HCT116 (cell line): ENCODE results near the gene TULP3. TPM values are rescaled to one million over a fixed set of nuclear protein-coding genes. Genes with fewer than 3 reads are reported as not detected.
A peak's percentile ranks its signal among the peaks of the same experiment; 100 is the strongest.

Source experiments
- ATAC-seq: fragments of 200-7000 bp; cut with Tn5 transposase; 2 replicates; pipeline ENCODE4 v1.9.1; 2020; ENCODE audit warnings: mild to moderate bottlenecking, moderate library complexity
- BruUV-seq: library from RNA; stranded (reverse); fragments of 400-500 nt; replicated peaks from 2 replicates; lab custom pipeline; 2021; lab: Mats Ljungman, UMichigan
- CTCF ChIA-PET: fragments of 300-600 bp; sonication (Branson Sonifier 250); formaldehyde crosslinking; loops from one replicate; lab custom pipeline; 2021; ENCODE audit warnings: antibody characterized with exemption; lab: Charles Lee
- POLR2A ChIA-PET: fragments of 300-600, 350-600 bp; sonication (Branson Sonifier 250); formaldehyde crosslinking; loops from one replicate; lab custom pipeline; 2021; ENCODE audit warnings: antibody characterized with exemption; lab: Charles Lee
- RAD21 ChIA-PET, 2 experiments: fragments of 300-600 bp; sonication (Branson Sonifier 250); formaldehyde crosslinking; loops; one replicate each; lab custom pipeline; 2023; ENCODE audit warnings: low total read pairs in 2 of 2; ENCODE audit not compliant: uncharacterized antibody in 2 of 2, unreplicated experiment in 2 of 2, low non-redundant PET in 1 of 2; lab: Charles Lee
- DNase-seq: peaks from one replicate; pipeline ENCODE4 v3.0.0-alpha.2; 2010; ENCODE audit warnings: low read depth, low spot score
- H2AFZ ChIP-seq: fragments of 200-600 bp; shearing (Covaris generic), sonication (generic); 2 replicates; pipeline ENCODE4 v1.6.1; 2017; ENCODE audit warnings: low read depth, mixed run types, mixed read lengths, antibody characterized with exemption, low read length; ENCODE audit not compliant: poor library complexity, severe bottlenecking
- H3K27ac ChIP-seq: 2 replicates; pipeline ENCODE4 v1.5.1; 2012; ENCODE audit warnings: low read depth, low read length
- H3K27me3 ChIP-seq: fragments of 200-600 bp; sonication (generic); 2 replicates; pipeline ENCODE4 v1.6.1; 2016; ENCODE audit warnings: mixed run types, low read length, mixed read lengths; ENCODE audit not compliant: insufficient read depth
- H3K36me3 ChIP-seq, 2 experiments: fragments of 200-500 bp in 1 of 2; fragments of 200-600 bp in 1 of 2; sonication (Bioruptor generic) in 1 of 2; sonication (generic) in 1 of 2; 2 replicates each; pipeline versions ENCODE4 v1.5.1 to v1.6.1; 2014 to 2016; ENCODE audit warnings: low read length in 2 of 2, inconsistent platforms in 1 of 2, mixed read lengths in 1 of 2, mixed run types in 1 of 2; ENCODE audit not compliant: insufficient read depth in 2 of 2, control insufficient read depth in 1 of 2
- H3K4me1 ChIP-seq, 2 experiments: fragments of 200-600 bp in 1 of 2; sonication (generic) in 1 of 2; 2 replicates each; pipeline versions ENCODE4 v1.5.1 to v1.6.1; 2012 to 2017; ENCODE audit warnings: low read length in 2 of 2, inconsistent platforms in 1 of 2, mild to moderate bottlenecking in 1 of 2, mixed read lengths in 1 of 2, mixed run types in 1 of 2, moderate library complexity in 1 of 2; ENCODE audit not compliant: insufficient read depth in 2 of 2, control insufficient read depth in 1 of 2
- H3K4me2 ChIP-seq: fragments of 200-600 bp; sonication (generic); 2 replicates; pipeline ENCODE4 v1.6.1; 2017; ENCODE audit warnings: mixed run types, low read length, mixed read lengths
- H3K4me3 ChIP-seq, 2 experiments: fragments of 200-600 bp in 1 of 2; sonication (generic) in 1 of 2; replicated peaks in 1 of 2; 2 replicates each; pipeline ENCODE4 v1.5.1; 2011 to 2016; ENCODE audit warnings: low read length in 2 of 2, control low read depth in 1 of 2, low read depth in 1 of 2, mild to moderate bottlenecking in 1 of 2, mixed read lengths in 1 of 2, mixed run types in 1 of 2
- H3K79me2 ChIP-seq: fragments of 200-600 bp; sonication (generic); 2 replicates; pipeline ENCODE4 v1.6.1; 2017; ENCODE audit warnings: mild to moderate bottlenecking, mixed run types, low read length, moderate library complexity, mixed read lengths; ENCODE audit not compliant: insufficient read depth
- H3K9ac ChIP-seq: fragments of 200-600 bp; sonication (generic); 2 replicates; pipeline ENCODE4 v1.6.1; 2016; ENCODE audit warnings: low read length, mixed read lengths
- H3K9me2 ChIP-seq: fragments of 200-600 bp; sonication (generic), shearing (Covaris generic); 2 replicates; pipeline ENCODE4 v1.6.1; 2017; ENCODE audit warnings: mixed run types, mild to moderate bottlenecking, moderate library complexity; ENCODE audit not compliant: insufficient read depth
- H3K9me3 ChIP-seq, 2 experiments: fragments of 200-500 bp in 1 of 2; fragments of 200-600 bp in 1 of 2; sonication (Bioruptor generic) in 1 of 2; sonication (generic) in 1 of 2; 2 replicates each; pipeline ENCODE4 v1.6.1; 2014 to 2017; ENCODE audit warnings: low read length in 2 of 2, mixed read lengths in 2 of 2, inconsistent platforms in 1 of 2, low read depth in 1 of 2, mild to moderate bottlenecking in 1 of 2, mixed run types in 1 of 2, moderate library complexity in 1 of 2; ENCODE audit not compliant: control insufficient read depth in 1 of 2, insufficient read depth in 1 of 2
- H4K20me1 ChIP-seq: fragments of 200-600 bp; sonication (generic), shearing (Covaris generic); 2 replicates; pipeline ENCODE4 v1.6.1; 2017; ENCODE audit warnings: mixed run types, mild to moderate bottlenecking, moderate library complexity; ENCODE audit not compliant: insufficient read depth
- CBX3 ChIP-seq: IDR thresholded peaks from 2 replicates; pipeline ENCODE4 v1.6.1; 2012; ENCODE audit warnings: low read depth
- CTCF ChIP-seq, 3 experiments: fragments of 200-600 bp in 1 of 3; sonication (generic) in 1 of 3; IDR thresholded peaks in 2 of 3; conservative IDR thresholded peaks in 1 of 3; 2 replicates each; pipeline ENCODE4 v1.5.1; 2012 to 2017; ENCODE audit warnings: low read depth in 2 of 3, low read length in 2 of 3, antibody characterized with exemption in 1 of 3, borderline replicate concordance in 1 of 3, control low read depth in 1 of 3, mild to moderate bottlenecking in 1 of 3, mixed read lengths in 1 of 3, mixed run types in 1 of 3, moderate library complexity in 1 of 3; ENCODE audit not compliant: insufficient read depth in 1 of 3
- ELF1 ChIP-seq: IDR thresholded peaks from 2 replicates; pipeline ENCODE4 v1.6.1; 2012; ENCODE audit warnings: low read depth, borderline replicate concordance
- EZH2 ChIP-seq: fragments of 200-600 bp; sonication (generic); IDR thresholded peaks from 2 replicates; pipeline ENCODE4 v1.6.1; 2017; ENCODE audit warnings: antibody characterized with exemption, mixed run types
- FOSL1 ChIP-seq: IDR thresholded peaks from 2 replicates; pipeline ENCODE4 v1.6.1; 2012; ENCODE audit warnings: low read depth
- JUND ChIP-seq: IDR thresholded peaks from 2 replicates; pipeline ENCODE4 v1.6.1; 2012
- MAX ChIP-seq: IDR thresholded peaks from 2 replicates; pipeline ENCODE4 v1.6.1; 2012
- POLR2AphosphoS5 ChIP-seq: IDR thresholded peaks from 2 replicates; pipeline ENCODE4 v1.6.1; 2011; ENCODE audit warnings: mild to moderate bottlenecking, low read depth, low read length, moderate library complexity
- SRF ChIP-seq: IDR thresholded peaks from 2 replicates; pipeline ENCODE4 v1.6.1; 2012; ENCODE audit warnings: low read depth
- TCF7L2 ChIP-seq: IDR thresholded peaks from 2 replicates; pipeline ENCODE4 v1.7.0; 2011; ENCODE audit warnings: borderline replicate concordance, inconsistent platforms; ENCODE audit not compliant: insufficient read depth, insufficient read length; ENCODE audit errors: extremely low read depth
- YY1 ChIP-seq: IDR thresholded peaks from 2 replicates; pipeline ENCODE4 v1.6.1; 2011; ENCODE audit warnings: low read length, low read depth, moderate library complexity, mild to moderate bottlenecking; ENCODE audit not compliant: insufficient replicate concordance; ENCODE audit errors: extremely low read depth
- ZBTB33 ChIP-seq: IDR thresholded peaks from 2 replicates; pipeline ENCODE4 v1.6.1; 2011; ENCODE audit warnings: mild to moderate bottlenecking, low read length, moderate library complexity; ENCODE audit not compliant: insufficient replicate concordance; ENCODE audit errors: extremely low read depth
- ZFX ChIP-seq: fragments of 450-650 bp; IDR thresholded peaks from 2 replicates; pipeline ENCODE4 v1.6.1; 2017
- intact Hi-C: fragments of 100-400 bp; cut with micrococcal nuclease; formaldehyde crosslinking; loops from 2 replicates; pipeline ENCODE4 v1.10.0; 2022
- total RNA-seq: library from RNA; stranded (reverse); gene quantifications from one replicate; pipeline ENCODE4 v1.2.1, GENCODE V29; 2021; ENCODE audit not compliant: unreplicated experiment
- TF ChIP-seq, protein P1 (sequence below): IDR thresholded peaks from 2 replicates; pipeline ENCODE4 v1.6.1; 2012; ENCODE audit warnings: low read depth

The TULP3 gene
- total RNA-seq, 1 experiment from 2014 or later: 21.3 TPM

GRCh38 chr12:2974560-2974971 lies 83.9 kb downstream of the TULP3 start:
- intact Hi-C loops: no loop called here
- H3K4me1 ChIP-seq: no peaks in the 10 kb centered on the region
- RAD21 ChIA-PET: no interaction called here
- no peak overlapping the region for H3K9ac ChIP-seq
- H3K9me3 ChIP-seq: no peaks in the 10 kb centered on the region
- no peak for DNase-seq
- no peaks in the 10 kb centered on the region for H3K9me2 ChIP-seq
- H3K36me3 ChIP-seq: peaks cover 0 to 8% of the 10 kb centered on the region in 2 experiments; a peak in 1 of 4 replicates
- no peak overlapping the region for H3K4me2 ChIP-seq
- H3K79me2 ChIP-seq: peaks cover 76% of the 10 kb centered on the region
- no TSS peak for BruUV-seq
- no peak overlapping the region for H2AFZ ChIP-seq
- CTCF ChIA-PET: no interaction called here
- no peaks in the 10 kb centered on the region for H3K27me3 ChIP-seq
- H3K27ac ChIP-seq: no peak overlapping the region
- TF ChIP-seq CTCF (IDR thresholded peaks at IDR 0.05 in 2 of 3, conservative IDR thresholded peaks at IDR 0.05 in 1 of 3; ENCODE audit: borderline replicate concordance in 1 of 3, insufficient read depth in 1 of 3, low read depth in 2 of 3, low read length in 2 of 3) (no peak), CBX3 (no peak), TCF7L2 (no peak), ELF1 (no peak), ZFX (no peak), YY1 (no peak), JUND (no peak), ZBTB33 (no peak), FOSL1 (no peak), MAX (no peak), EZH2 (no peak), SRF (no peak), POLR2AphosphoS5 (no peak)
- TF ChIP-seq, protein P1, sequence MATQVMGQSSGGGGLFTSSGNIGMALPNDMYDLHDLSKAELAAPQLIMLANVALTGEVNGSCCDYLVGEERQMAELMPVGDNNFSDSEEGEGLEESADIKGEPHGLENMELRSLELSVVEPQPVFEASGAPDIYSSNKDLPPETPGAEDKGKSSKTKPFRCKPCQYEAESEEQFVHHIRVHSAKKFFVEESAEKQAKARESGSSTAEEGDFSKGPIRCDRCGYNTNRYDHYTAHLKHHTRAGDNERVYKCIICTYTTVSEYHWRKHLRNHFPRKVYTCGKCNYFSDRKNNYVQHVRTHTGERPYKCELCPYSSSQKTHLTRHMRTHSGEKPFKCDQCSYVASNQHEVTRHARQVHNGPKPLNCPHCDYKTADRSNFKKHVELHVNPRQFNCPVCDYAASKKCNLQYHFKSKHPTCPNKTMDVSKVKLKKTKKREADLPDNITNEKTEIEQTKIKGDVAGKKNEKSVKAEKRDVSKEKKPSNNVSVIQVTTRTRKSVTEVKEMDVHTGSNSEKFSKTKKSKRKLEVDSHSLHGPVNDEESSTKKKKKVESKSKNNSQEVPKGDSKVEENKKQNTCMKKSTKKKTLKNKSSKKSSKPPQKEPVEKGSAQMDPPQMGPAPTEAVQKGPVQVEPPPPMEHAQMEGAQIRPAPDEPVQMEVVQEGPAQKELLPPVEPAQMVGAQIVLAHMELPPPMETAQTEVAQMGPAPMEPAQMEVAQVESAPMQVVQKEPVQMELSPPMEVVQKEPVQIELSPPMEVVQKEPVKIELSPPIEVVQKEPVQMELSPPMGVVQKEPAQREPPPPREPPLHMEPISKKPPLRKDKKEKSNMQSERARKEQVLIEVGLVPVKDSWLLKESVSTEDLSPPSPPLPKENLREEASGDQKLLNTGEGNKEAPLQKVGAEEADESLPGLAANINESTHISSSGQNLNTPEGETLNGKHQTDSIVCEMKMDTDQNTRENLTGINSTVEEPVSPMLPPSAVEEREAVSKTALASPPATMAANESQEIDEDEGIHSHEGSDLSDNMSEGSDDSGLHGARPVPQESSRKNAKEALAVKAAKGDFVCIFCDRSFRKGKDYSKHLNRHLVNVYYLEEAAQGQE: no peak
- TF ChIP-seq, all 23 proteins: peak for 0
- Histone ChIP-seq H3K4me3 (no peak overlapping the region), H4K20me1 (no peaks in the 10 kb centered on the region)
- ATAC-seq: peak; percentile 69; the same call in 1 of the 2 replicates
- POLR2A ChIA-PET: no interaction called here
